KOPT-K1 (cell line): Measurements from ENCODE around the gene UST.
"Not testable (repeated sequence)": the region's sequence is repeated elsewhere in the genome, so short reads cannot be mapped to it uniquely, and the experiment has no call there.

Experiments used
- H3K27ac ChIP-seq: fragments of 200-600 bp; sonication (generic); 2 replicates; pipeline ENCODE4 v1.5.1; 2016; ENCODE audit warnings: antibody characterized with exemption, mild to moderate bottlenecking, low read depth, low read length; ENCODE audit not compliant: poor library complexity, severe bottlenecking
- H3K36me3 ChIP-seq: fragments of 200-600 bp; sonication (generic); 2 replicates; pipeline ENCODE4 v1.5.1; 2017; ENCODE audit warnings: antibody characterized with exemption, mild to moderate bottlenecking, low read length, moderate library complexity; ENCODE audit not compliant: insufficient read depth
- H3K9me3 ChIP-seq: fragments of 200-600 bp; sonication (generic); 2 replicates; pipeline ENCODE4 v1.5.1; 2017; ENCODE audit warnings: antibody characterized with exemption, low read length, mild to moderate bottlenecking; ENCODE audit not compliant: insufficient read depth, poor library complexity, severe bottlenecking

The UST gene

DNA sequence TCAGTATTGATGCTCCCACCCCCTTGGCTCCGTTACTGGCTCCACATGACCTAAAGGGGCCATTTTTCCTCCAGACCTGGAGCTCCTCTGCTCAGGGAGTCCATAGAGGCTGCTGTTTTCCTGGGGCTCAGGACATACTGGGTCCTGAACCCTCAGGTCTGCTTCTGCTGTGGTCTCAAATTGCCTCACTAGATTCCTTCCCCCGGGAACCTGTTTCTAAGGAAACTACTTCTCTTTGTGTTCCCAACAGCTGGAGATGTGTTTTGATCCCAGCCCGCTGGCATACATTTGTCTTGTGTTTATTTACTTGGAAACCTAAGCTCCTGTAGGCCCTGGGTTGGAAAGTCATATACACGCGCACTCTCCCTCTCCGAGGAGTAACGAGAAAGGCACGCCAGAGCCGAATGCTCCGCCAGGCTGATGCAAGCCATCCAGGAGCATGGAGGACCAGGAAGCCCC, 222.8 kb downstream of the UST start:
- Histone ChIP-seq H3K9me3 (no peaks in the 10 kb centered on the region), H3K36me3 (no peaks in the 10 kb centered on the region), H3K27ac (no peak overlapping the region)

DNA sequence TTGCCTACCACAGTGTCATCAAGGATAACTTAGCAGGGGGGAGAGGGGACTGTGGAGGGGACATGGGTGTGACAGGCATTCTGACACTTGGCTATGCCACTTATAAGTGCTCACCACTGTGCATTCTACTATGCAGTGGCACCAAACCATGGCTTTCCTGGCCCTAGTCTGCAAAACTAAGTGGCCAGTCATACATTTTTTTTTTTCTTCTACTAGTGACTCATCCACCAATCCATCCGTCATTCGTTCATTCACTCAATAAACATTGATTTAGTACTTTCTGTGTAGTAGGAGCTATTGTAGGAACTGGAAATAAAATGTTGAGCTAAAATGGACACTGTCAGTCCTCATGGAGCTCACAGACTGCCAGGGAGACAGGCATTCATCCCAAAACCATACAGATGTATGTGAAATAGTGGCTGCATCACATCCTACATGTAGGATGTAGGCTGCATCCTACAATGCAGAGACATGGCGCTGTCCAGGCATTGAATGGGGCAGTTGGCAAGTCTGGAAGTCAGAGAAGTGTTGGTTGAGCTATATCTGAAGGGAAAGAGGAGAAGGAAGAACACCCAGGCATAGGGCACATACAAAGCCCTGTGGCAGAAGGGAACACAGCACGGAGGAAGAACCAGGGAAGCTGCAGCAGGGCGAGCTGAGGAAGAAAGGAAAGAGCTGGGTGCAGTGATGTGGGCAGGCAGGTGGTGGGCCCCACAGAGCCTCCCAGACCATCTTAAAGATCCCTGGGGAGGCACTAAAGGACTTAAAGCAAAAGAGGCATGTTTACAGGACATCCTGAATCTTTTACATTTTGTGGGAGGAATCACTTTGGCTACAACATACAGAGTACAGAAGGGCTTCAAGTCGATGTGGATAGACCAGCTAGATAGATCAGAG, 224.4 kb downstream of the UST start:
- Histone ChIP-seq H3K27ac (no peak overlapping the region), H3K36me3 (no peaks in the 10 kb centered on the region), H3K9me3 (no peaks in the 10 kb centered on the region)

DNA sequence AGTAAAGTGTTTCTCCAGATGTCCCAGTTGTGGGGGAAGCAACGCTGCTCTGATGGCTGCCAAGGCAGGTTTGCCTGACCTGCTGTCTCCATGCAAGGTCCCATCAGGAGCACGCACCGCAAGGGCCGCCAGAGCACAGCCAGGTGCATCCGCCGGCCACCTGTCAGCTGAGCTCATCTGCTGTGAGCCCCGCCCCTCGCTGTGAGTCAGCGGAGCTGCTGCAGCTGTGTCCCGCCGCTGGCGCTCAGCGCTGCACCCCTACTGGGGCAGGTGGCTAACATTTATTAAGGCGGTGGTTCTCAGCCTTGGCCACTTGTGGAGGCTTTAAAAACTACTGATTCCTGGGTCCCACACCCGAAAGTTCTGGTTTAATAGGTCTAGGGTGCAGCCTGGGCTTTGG, 225.7 kb downstream of the UST start:
- Histone ChIP-seq H3K9me3 (no peaks in the 10 kb centered on the region), H3K27ac (no peak overlapping the region), H3K36me3 (no peaks in the 10 kb centered on the region)

DNA sequence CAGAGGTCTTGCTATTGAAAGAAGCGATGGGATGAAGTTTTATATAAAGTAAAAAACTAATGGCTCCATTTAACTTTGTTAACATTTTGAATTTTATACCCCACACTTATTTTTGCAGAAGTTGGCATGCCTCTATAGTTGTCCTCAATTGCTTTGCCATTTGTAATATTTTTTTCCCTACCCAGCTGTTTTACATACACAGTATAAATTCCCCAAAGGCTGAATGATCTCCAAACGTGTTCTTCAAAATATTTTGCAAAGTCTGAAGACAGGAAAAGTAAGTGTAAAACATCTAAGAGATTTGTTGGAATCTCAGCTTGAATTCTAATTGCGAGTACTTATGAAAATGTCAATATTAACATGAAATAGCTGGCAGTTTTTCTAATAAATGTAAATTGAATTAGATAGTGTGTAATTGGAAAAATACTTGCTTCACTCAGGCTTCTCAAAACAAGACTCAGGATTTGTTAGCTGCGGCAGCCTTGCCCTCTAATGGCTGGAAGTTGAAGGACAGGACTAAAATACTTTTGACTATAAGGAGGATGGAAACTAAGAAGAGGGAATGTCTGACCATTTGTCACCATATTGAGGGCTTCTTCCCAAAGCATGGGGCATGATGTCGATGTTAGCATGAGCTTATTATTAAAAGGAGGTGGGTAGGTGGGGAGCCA, 226.8 kb downstream of the UST start:
- Histone ChIP-seq H3K9me3 (no peaks in the 10 kb centered on the region), H3K36me3 (no peaks in the 10 kb centered on the region)

DNA sequence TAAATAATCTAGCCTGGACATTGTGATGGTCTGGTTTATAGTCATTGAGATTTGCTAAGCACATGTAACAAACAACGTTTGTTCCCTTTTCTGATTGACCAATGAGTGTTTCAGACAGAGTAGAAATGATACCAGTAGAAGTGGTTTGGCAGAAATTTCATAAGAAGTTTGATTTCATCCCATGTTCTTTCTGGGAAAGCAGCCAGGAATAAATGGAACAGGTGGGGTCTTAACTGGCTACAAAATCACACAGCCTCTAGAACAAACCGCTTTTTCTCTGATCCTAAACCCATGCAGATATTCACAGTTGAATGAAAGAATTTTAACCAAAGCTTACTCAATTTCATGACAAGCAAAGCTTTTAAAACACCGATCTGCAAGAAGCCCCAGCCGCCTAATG, 227.5 kb downstream of the UST start:
- Histone ChIP-seq H3K9me3 (no peaks in the 10 kb centered on the region), H3K36me3 (no peaks in the 10 kb centered on the region), H3K27ac (no peak overlapping the region)

More for the DNA sequence above, 226.8 kb downstream of the UST start:
- no peak overlapping the region for H3K27ac ChIP-seq

DNA sequence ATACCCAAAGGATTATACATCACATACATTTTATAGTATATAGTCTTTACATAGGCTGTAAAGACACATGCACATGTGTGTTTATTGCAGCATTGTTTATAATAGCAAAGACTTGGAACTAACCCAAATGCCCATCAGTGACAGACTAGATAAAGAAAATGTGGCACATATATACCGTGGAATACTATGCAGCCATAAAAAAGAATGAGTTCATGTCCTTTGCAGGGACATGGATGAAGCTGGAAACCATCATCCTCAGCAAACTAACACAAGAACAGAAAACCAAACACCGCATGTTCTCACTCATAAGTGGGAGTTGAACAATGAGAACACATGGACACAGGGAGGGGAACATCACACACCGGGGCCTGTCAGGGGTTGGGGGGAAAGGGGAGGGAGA, 231.5 kb downstream of the UST start:
- H3K9me3 ChIP-seq, H3K27ac ChIP-seq, H3K36me3 ChIP-seq: not testable (repeated sequence)

DNA sequence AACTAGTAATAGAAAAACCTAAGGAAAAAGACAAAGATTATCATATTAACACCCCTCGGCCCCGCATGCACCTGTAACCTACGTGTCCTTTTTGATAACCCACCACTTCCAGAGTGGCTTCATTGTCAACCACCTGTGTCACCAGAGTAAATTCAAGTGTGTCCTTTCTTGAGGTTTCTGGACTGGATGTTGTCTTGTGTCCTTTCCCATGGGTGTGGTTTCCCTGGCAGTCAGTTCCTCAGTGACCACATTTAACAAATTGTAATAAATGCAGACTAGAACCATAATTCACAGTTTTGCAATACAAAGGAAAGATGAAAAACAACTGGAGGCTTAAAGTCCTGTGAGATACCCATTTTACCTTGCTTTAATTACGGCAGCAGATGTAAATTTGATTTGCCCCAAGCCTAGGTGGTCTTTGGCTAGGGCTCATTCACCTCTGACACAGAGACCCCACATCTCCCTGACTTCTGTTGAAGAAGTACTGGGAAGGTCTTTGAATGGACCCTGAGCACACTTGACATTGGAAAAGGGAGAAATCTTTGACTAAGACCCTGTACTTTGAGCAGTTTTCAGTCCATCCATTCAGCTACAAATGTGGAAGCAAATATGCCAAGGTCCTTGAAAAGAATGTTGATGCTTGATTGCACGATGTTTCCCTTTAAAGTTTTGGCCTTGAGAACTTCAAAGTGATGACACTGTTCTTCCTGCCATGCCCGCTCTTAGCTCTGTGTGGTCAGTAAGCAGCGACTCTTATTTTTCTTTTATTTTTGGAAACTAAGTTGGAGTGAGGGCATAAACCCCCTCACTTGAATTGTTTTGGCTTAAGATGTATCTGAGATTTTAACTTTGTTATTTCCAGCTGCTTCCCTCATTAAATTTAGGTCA, 232.4 kb downstream of the UST start:
- no peaks in the 10 kb centered on the region for H3K36me3 ChIP-seq
- no peak overlapping the region for H3K27ac ChIP-seq
- no peaks in the 10 kb centered on the region for H3K9me3 ChIP-seq

DNA sequence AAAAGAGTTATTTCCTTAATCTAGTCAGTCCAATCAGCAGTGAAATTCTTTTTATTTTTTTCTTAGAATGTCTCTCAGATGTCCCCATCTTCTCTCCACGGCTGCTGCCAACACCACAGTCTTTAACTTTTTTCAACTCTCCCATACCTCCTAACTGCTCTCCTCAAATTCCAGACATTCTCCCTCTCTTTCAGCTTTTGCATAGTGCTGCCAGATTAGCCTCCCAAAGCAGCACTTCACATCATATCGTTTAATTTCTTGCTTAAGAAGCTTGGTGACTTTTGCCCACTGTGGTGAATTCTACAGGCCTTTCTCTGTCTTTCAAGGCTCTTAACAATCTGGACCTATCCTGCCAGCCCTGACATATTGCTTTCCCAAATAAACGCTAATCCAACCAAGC, 233.4 kb downstream of the UST start:
- H3K36me3 ChIP-seq: no peaks in the 10 kb centered on the region
- H3K9me3 ChIP-seq: no peaks in the 10 kb centered on the region
- H3K27ac ChIP-seq: no peak overlapping the region

DNA sequence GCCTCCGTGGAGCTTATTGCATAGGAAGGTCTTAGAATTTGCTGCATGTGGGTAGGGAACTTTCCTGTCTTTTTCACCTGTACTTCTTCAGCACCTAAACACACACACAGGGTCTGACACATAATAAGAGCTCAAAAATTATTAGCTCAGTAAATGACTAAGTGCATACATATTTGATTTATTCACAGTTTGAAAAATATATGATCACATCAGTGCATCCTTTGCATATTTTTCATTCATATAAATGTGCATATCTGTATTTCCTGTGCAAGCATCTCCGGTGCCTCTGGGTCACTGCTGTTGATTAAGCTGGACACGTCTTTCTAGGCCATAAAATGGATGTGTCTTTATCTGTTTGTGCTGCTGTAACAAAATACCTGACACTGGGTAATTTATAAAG, 234.7 kb downstream of the UST start:
- H3K27ac ChIP-seq: no peak overlapping the region
- H3K36me3 ChIP-seq: no peaks in the 10 kb centered on the region
- H3K9me3 ChIP-seq: no peaks in the 10 kb centered on the region

DNA sequence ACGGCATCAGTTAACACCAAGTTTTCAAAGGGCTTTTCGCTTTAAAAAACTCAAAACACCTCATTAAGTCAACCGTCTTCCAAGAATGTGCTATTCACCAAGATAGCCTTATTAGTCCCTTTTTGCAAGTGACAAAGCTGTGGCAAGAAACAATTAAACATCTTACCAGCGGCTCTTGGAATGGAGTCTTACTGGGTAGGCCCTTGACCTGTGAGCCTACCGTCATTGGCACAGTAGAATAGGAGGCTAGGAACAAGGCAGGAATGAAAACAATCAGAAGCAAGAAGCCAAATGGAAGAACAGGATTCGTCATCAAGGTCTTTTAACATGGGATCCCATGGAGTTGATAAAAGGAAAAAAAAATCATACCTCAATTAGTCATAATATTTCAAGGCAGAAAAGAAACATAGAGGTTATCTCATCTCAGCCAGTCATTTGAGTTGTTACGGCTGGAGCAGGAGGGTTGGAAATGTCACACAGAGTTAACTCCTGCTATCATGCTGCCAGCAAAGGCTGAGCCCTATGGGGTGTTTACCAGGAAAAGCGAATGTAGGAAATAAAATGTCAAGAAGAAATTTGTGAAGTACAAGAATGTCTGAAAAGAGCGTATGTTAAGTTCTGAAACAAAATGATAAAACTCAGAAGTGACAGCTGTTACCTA, 236.4 kb downstream of the UST start:
- H3K36me3 ChIP-seq: no peaks in the 10 kb centered on the region
- no peak overlapping the region for H3K27ac ChIP-seq
- H3K9me3 ChIP-seq: no peaks in the 10 kb centered on the region

DNA sequence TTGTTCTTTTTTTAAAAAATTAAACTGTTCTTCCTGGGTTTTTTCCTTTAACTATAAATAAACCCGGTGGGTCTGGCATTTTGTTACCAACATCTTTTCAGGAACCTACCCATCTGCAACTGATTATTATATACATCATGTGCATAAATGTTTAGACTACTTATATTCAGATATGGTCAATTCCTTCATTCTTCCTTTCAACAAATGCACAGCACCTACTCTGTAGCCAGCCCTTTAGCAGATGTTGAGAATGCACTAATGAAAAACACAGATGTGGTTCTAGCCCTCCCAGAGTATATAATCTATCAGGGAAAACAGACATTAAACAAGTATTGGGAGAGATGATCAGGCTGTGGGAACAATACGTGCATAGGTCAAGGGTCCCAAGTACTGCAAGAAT, 237.1 kb downstream of the UST start:
- Histone ChIP-seq H3K27ac (no peak overlapping the region), H3K36me3 (no peaks in the 10 kb centered on the region)

DNA sequence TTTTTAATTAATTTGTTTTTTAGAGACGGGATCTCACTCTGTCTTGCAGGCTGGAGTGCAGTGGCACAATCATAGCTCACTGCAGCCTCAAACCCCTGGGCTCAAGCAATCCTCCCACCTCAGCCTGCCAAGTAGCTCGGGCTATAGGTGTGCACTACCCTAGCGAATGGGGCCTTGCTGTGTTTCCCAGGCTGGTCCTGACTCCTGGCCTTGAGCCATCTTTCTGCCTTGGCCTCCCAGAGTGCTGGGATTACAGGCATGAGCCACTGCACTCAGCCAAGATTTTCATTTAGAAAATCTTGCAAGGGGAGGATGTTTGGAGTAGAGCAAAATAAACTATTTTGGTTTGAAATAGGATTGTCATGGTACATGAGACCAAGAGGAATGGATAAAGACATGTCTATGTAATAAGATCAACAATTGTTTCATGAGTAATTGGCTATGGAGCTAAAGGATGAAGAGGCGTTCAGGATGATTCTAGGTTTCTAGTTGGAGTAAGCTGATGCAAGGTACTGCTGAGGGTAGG, 237.8 kb downstream of the UST start:
- Histone ChIP-seq H3K9me3 (no peaks in the 10 kb centered on the region), H3K36me3 (no peaks in the 10 kb centered on the region), H3K27ac (no peak overlapping the region)

More for the DNA sequence above, 237.1 kb downstream of the UST start:
- no peaks in the 10 kb centered on the region for H3K9me3 ChIP-seq

DNA sequence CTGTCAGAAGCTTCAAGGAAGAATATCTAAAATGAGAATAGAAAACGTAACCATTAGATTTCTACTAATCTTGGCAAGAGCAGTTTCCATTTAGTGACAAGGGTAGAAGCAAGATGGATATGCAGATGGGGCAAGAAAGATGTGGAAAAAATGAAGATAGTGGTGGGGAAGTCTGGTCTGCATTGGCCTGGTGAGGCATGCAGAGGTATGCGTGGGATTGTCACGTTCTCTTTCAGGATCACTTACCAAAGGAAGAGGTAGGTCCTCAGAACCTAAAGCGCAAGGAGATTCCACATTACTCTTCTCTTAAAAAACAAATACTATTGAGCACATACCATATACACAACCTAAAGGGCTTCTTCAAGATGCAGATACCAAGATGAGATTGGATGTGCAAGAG, 238.7 kb downstream of the UST start:
- H3K36me3 ChIP-seq: no peaks in the 10 kb centered on the region
- H3K9me3 ChIP-seq: no peaks in the 10 kb centered on the region
- H3K27ac ChIP-seq: no peak overlapping the region

DNA sequence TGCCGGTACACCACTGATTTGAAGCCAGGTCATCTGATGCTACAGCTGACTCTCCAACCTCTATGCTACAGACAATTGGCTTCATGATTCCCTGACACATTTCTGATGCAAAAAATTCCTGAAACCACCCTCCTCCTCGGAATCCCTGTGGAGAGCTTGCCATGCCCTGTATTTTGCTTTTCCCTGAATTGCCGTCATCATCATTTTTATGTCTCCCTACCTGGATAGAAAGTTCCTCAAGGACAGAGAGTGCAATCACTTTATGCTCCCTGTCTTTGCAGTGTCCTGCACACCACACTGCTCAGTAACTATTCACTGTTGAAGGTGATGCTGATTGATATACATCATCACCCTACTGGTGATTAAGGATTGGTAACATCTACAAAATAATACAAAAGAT, 239.8 kb downstream of the UST start:
- Histone ChIP-seq H3K27ac (no peak overlapping the region), H3K36me3 (no peaks in the 10 kb centered on the region), H3K9me3 (no peaks in the 10 kb centered on the region)
